ENCODE results near the gene ARF5. TPM values are rescaled to one million over a fixed set of nuclear protein-coding genes. Genes with fewer than 3 reads are reported as not detected.

Gene ARF5
- 109 and 140 TPM in 2 replicates for total RNA-seq

DNA sequence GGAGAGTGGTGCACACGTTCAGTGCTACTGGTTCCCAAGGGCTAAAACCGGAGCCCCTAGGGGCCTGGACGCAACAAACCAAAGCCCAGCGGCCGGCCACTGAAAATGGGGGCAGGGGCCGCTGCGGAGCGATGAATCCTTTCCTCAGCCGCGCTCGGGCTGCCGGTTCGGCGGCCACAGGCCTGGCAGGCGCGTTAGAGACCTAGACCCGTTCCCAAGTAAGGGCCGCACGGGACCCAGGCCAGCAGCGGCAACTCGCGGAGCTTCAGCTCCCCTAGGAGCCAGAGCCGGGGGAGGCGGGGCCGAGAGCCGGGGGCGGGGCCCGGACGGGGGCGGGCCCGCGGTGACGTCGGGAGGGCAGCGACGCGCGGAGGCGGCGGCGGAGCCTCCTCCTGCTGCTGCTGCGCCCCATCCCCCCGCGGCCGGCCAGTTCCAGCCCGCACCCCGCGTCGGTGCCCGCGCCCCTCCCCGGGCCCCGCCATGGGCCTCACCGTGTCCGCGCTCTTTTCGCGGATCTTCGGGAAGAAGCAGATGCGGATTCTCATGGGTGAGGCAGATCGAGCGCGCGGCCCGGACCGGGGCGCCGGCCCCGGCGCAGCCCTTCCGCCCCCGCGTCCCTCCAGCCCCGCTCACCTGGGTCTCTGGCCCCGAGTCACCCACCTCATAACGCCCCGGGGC is at the start of gene ARF5:
Gene ARF5 (plus strand): TSS at position 393 of the 678 bp plus-strand sequence. CDS start 88 bp downstream, at position 481.

GRCh38 chr7:127585044-127585953 is 2.9 kb upstream of the ARF5 start, which contains the start of gene GCC1:
Gene GCC1, minus strand, starts transcription at chr7:127585596. Its CDS starts 414 bp downstream, at chr7:127585182.

DNA sequence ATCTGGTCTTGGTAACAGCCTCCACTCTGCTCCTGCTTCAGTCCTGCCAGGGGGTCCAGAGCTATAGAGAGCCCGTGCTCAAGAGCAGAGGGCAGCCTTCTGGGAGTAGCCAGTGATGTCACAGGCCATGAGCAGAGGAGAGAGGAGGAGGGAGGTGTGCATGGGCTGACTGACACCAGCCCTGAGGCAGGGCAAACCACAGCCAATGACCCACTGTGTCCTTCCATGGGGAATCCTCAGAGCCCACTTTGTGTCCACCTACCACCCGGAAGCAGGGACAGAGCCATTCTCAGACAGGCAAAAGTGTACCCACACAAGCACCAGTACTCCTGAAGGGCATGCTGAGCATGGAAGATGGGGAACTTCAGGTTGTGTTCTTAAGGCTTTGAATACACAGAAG is 29.8 kb downstream of the ARF5 start, which contains the start of gene PAX4:
Gene PAX4 (minus strand): TSS at position 101 of the 400 bp plus-strand sequence. CDS start 2,214 bp downstream, outside the sequence.

Other genes starting within 250 kb of the ARF5 start
- gene ZNF800, start 195.7 kb upstream of the ARF5 start, total RNA-seq = 15.7 and 28.2 TPM in 2 replicates
- gene GCC1, start 2.8 kb upstream of the ARF5 start, total RNA-seq = 75.1 and 88.5 TPM in 2 replicates
- gene FSCN3, start 5.3 kb downstream of the ARF5 start, total RNA-seq = 0.71 and 1.0 TPM in 2 replicates
- not detected in 2 replicates for gene PAX4, start 29.7 kb downstream of the ARF5 start, total RNA-seq
- gene SND1, start 63.8 kb downstream of the ARF5 start, total RNA-seq = 200 and 210 TPM in 2 replicates

Data from nasal cavity respiratory epithelium epithelial cell of viscerocranial mucosa (primary cell).